Stimulated activated CD8-positive, alpha-beta memory T cell treated with anti-CD3 and anti-CD28 coated beads, Interleukin-4, amount 100 ng/mL, for 4 hours (primary cell): ENCODE results near the gene CPNE6.

Experiments
- DNase-seq, 2 donors: peaks; one replicate each; pipeline ENCODE4 v3.0.0-alpha.2; 2020; ENCODE audit warnings: low read depth in 2 of 2, low spot score in 1 of 2

CPNE6 gene

GRCh38 chr14:24084440-24084839 lies 13.1 kb downstream of the CPNE6 start:
- no peak for DNase-seq

- no peak for DNase-seq
These were observed 13.9 kb downstream of the CPNE6 start for GRCh38 chr14:24085215-24085614.

DNA sequence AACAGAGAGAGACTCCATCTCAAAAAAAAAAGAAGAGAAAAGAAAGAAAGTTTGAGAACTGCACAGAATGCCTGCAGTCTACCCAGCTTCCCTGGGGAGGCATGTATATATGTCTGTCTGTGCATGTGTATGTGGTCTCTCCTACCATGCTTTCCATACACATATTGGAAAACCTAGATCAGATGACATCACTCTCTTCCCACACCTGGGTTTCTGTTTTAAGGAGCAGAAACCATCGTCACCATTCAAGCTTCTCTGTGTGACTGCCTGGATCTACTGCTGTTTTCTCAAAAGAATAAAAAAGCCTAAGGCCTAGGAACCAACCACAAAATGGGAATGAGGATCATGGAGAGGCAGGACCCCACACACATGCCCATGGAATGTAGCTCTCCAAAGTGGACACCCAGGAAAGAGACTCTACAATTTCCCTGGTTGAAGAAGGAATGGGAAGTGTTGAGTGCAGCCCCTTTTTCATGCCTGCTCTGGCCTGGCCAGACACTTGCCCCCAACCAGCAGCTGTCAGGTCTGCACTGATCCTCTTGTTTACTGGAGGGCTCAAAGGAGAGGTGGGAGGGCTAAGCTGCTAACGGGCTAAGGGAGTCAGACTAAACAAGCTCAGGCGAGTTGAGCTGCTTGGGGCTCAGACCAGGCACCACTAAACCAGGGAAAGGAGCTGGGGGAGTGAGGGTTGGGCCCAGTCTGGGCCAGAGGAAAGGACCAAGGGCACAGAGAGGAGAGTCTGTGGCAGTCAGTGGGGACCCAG lies 15.0 kb downstream of the CPNE6 start:
- DNase-seq: no peak

- DNase-seq: no peak
These were observed 15.6 kb downstream of the CPNE6 start for GRCh38 chr14:24087004-24087403.

DNA sequence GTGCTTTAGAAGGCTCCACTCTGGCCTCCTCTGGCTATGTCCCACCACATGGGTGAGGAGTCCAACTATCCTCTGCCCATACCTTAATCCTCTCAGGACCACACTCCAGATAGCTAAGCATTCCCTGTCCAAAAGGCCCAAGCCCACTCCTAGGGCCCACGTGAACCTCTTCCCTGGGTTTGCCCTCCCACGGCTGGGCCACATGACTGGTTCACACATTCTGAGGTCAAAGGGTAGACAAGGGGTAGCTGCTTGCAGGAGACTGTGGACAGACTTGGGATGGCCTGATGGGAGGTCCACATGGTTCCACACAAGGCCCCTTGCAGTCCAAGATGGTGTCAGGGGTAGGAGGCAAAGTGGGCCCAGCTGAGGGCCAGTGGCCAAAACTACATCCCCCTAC lies 16.7 kb downstream of the CPNE6 start:
- no peak for DNase-seq

- no peak for DNase-seq
These were observed 18.5 kb downstream of the CPNE6 start for GRCh38 chr14:24089890-24090289.

DNA sequence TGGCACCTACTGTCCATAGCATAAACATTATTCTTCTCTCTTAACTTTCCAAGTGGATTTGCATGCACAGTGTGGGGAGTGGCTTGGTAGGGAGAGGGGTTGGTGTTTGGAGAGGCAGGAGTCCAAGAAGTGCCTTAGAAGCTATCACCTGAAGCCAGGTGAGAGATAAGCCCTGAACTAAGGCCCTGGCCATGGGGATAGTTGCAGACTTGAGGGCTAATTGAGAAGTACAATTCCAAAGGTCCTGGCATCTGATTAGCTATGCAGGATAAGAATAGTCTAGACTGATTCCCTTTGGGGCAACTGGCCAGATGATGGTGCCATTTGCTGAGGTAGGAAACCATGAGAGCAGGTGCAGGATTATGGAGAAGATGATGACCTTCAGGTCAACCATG lies 20.7 kb downstream of the CPNE6 start:
- no peak for DNase-seq

DNA sequence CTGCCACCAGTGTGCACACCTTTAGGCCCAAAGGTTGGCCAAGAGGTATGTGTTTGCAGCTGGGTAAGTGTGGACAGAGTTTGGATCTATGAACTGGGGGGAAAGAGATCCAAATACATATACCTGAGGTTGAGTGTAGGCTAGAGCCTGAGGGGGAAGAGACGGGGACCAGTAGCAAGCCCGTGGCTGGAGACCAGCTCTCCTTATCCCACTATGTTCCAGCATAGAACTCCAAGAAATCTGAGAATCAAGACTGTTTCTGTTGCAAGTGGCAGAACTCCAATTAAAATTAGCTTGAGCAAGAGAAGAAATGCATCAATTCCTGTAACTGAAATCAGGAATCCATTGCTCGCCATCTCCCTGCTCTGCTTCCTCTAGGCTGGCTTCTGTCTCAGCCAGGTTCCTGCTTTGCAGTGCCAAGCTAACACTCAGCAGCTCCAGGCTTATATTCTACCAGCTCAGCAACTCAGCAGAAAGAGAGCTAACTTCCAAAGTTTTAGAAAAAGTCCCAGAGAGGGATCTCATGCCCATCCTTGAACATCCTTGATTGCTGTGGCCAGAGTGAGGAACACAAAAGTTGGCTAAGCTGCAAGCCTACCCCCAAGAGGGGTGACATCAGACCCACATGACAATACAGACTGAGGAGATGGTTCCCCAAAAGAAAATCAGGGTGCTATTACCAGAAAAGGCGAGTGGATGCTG lies 21.3 kb downstream of the CPNE6 start:
- DNase-seq: no peak

GRCh38 chr14:24093207-24093900 lies 22.0 kb downstream of the CPNE6 start:
- no peak for DNase-seq

GRCh38 chr14:24093901-24094840 lies 22.8 kb downstream of the CPNE6 start, which contains the start of gene PCK2:
TSS of gene PCK2 (plus strand) at chr14:24094311. CDS start at chr14:24094406, 95 bp downstream.
- peak; percentile 63 to 74 for DNase-seq

DNA sequence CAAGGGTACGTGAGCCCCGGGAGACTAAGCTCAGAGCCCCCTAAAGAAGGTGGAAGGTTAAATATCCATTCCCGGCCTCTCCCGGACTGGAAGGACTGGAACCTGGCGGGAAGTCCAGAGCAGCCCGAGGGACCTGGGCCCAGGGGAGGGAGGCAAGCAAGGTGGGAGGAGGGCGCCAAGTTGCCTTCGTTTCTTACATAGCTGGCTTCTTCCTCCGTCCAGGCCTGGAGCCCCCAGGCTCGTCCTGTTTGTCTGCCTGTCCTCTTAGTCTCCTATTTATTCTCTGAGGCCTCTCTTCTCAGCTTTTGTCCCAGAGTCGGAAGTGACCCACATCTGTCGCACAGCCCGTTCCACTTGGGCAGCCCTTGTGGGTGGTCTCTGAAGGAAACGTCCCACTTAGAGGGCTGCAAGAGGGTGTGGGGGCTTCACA lies 23.5 kb downstream of the CPNE6 start:
- no peak for DNase-seq

DNA sequence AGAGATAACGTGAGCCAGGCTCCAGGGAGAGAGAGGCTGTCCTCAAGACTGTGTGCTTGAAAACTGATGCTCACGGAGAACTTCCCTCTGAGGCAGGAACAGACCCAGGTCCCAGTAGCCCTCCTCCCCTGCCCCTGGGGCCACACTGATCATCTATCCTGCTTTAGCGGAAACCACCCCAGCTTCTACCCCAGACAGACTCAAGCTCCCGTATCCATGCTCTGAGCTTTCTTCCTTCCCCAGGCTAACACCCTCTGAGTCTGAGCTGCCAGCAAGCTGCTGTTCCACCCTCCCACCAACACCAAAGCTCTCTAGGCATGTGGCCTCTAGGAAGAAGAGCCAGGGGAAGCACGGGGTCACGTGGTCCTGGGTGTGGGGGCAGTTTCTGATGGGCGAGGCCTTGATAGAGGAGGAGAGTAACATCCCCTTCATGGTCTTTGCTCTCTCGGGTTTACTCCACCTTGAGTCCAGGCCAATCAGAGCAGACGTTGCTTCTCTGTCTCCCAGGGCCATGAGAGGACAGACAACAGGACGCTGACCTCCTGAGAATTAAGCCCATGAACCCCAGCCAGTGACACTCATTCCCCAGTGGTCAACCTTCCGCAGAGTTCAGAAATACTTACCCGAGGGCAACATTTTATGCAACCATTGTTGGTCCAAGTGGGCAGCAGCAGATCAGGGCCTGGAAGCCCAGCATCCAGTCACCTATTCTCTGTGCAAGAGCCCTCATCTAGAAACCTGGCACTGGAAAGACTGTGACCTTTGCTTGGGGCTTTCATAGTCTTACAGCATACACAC lies 24.1 kb downstream of the CPNE6 start:
- DNase-seq: peak in 1 of 2 donors; percentile 39

DNA sequence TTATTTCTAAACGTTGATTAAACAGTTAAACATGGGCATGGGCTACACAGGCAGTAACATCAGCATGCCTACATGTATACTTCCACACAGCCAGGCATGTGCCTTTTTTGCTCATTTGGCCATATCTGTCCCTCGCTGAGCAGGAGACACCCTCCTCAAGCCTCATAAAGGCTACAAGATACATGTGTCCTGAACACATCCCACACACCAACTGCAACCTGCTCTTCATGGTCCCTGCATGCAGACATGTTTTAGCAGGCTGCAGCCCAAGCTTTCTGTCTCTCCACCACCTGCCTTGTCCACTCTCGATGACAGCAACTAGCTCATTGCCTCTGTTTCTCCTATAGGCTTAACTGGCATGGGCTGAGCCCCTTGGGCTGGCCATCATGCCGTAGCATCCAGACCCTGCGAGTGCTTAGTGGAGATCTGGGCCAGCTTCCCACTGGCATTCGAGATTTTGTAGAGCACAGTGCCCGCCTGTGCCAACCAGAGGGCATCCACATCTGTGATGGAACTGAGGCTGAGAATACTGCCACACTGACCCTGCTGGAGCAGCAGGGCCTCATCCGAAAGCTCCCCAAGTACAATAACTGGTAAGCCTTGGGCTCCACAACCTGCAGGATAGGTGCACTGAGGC lies 25.3 kb downstream of the CPNE6 start:
- DNase-seq: no peak

DNA sequence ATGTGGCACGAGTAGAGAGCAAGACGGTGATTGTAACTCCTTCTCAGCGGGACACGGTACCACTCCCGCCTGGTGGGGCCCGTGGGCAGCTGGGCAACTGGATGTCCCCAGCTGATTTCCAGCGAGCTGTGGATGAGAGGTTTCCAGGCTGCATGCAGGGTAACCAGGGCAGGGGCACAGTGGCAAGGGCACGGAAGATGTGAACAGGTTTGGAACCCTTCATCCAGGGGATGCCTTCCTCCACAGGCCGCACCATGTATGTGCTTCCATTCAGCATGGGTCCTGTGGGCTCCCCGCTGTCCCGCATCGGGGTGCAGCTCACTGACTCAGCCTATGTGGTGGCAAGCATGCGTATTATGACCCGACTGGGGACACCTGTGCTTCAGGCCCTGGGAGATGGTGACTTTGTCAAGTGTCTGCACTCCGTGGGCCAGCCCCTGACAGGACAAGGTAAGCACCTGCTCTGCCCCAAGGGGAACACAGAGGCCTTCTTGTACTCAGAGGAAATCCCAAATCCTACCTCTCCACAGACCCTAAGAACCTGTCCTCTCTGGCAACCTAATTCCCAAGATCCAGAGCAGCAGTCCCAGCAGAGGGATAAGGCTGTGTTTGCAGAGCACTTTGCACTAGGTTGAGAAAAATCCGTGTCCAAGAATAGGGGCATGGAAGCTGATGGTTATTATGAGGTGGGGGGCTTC lies 27.0 kb downstream of the CPNE6 start:
- no peak for DNase-seq

- DNase-seq: no peak
These were observed 27.8 kb downstream of the CPNE6 start for GRCh38 chr14:24098927-24099813.

DNA sequence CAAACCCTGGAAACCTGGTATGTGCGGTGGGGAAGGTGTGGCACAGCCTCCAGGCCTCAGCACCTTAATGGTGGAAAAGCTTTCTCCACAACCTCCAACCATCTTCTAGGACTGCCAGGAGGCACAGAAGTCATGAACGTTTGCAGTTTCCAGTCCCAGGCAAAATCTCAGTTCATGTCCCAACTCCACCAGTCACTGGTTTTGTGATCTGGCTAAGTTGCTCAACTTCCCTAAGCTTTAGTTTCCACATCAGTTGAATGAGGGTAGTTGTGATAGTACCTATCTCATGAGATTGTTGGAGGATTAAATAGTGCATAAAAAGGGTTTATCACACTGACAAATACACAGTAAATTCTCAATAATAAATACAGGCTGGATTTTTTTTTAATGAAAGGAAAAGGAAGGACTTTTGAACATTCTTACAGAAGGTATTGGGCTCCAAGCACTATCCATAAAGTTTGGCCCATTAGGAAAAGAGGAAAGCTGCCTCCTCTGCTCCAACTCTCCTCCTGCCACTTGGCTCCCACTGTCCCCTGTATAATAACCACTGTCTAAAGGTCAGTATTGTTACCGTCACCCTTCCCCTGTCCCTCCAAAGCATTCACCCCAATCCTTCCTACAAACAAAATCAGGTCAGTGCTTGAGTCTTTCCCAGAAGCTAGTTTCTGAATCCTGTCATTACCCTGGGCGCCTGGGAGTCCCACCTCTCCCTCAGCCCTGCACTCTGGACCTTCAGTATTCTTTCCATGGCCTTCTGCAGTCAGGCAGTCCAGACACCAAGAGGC lies 29.0 kb downstream of the CPNE6 start:
- DNase-seq: no peak

GRCh38 chr14:24100982-24101494 lies 29.7 kb downstream of the CPNE6 start:
- no peak for DNase-seq
